ENCODE results near the gene MS4A2.
"Not testable (repeated sequence)": the region's sequence is repeated elsewhere in the genome, so short reads cannot be mapped to it uniquely, and the experiment has no call there.

MS4A2 gene

DNA sequence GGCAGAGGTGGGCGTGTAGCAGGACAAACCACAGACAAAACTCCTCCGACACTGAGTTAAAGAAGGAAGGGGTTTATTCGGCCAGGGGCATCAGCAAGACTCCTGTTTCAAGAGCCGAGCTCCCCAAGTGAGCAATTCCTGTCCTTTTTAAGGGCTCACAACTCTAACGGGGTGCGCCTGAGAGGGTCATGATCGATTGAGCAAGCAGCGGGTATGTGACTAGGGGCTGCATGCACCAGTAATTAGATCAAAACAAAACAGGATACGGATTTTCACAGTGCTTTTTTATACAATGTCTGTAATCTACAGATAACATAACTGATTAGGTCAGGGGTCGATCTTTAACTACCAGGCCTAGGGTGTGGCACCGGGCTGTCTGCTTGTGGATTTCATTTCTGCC, 12.9 kb downstream of the MS4A2 start:
- H3K4me3 ChIP-seq (ENCODE audit: low read length); H3K9me3 ChIP-seq (ENCODE audit: control insufficient read depth, insufficient read depth, low read length); H3K36me3 ChIP-seq (ENCODE audit: control insufficient read depth, insufficient read depth, low read length); DNase-seq (ENCODE audit: low read depth, low spot score); H3K27ac ChIP-seq (ENCODE audit: low read length); H3K4me1 ChIP-seq (ENCODE audit: control insufficient read depth, insufficient read depth, low read length); H3K27me3 ChIP-seq (ENCODE audit: control insufficient read depth, insufficient read depth, low read length): not testable (repeated sequence)
- WGBS (ENCODE audit: insufficient coverage, insufficient read length), result no CpG with 5 or more reads among the region's 11 CpGs

DNA sequence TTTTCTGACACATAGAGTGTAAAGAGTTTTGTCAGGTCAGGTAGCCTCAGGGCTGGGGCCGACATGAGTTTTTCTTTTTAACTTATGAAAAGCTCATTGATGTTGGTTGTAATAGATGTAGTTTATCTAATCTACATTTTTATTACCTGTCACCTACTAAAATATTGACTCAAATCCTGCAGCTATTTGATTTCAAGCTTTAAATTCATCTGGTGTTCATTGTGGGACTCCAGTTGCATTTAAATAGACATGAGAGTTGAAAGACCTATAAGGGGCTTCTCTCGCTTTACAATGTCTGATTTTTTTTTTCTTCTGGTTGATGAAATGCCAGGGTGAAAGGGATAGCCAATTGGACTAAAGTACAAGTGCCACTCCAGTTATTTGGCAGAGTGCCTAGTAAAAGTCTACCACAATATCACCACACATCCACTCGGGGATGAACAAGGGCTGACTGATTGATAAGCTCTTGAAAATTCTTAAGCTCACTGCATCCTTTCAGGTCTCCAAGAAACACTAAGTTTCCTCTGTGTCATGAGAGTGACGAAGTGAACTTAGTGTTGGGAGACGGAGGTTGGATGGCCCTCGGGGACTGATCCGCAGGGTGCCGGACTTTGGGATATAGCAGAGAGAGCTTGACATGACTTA, 16.1 kb downstream of the MS4A2 start:
- DNase-seq (ENCODE audit: low read depth, low spot score); H3K4me3 ChIP-seq (ENCODE audit: low read length); H3K4me1 ChIP-seq (ENCODE audit: control insufficient read depth, insufficient read depth, low read length); H3K27ac ChIP-seq (ENCODE audit: low read length); H3K9me3 ChIP-seq (ENCODE audit: control insufficient read depth, insufficient read depth, low read length); H3K36me3 ChIP-seq (ENCODE audit: control insufficient read depth, insufficient read depth, low read length); H3K27me3 ChIP-seq (ENCODE audit: control insufficient read depth, insufficient read depth, low read length): not testable (repeated sequence)
- no CpG with 5 or more reads among the region's 8 CpGs for WGBS (ENCODE audit: insufficient coverage, insufficient read length)

DNA sequence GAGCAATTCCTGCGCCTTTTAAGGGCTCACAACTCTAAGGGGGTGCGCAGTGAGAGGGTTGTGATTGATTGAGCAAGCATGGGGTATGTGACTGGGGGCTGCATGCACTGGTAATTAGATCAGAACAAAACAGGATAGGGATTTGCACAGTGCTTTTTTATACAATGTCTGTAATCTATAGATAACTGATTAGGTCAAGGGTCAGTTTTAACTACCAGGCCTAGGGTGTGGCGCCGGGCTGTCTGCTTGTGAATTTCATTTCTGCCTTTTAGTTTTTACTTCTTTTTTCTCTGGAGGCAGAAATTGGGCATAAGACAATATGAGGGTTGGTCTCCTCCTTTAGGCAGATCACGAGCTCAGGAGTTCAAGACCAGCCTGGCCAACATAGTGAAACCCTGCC, 20.2 kb downstream of the MS4A2 start:
- no CpG with 5 or more reads among the region's 5 CpGs for WGBS (ENCODE audit: insufficient coverage, insufficient read length)
- H3K27me3 ChIP-seq (ENCODE audit: control insufficient read depth, insufficient read depth, low read length); H3K36me3 ChIP-seq (ENCODE audit: control insufficient read depth, insufficient read depth, low read length); H3K9me3 ChIP-seq (ENCODE audit: control insufficient read depth, insufficient read depth, low read length); H3K4me1 ChIP-seq (ENCODE audit: control insufficient read depth, insufficient read depth, low read length); H3K4me3 ChIP-seq (ENCODE audit: low read length); DNase-seq (ENCODE audit: low read depth, low spot score); H3K27ac ChIP-seq (ENCODE audit: low read length): not testable (repeated sequence)

DNA sequence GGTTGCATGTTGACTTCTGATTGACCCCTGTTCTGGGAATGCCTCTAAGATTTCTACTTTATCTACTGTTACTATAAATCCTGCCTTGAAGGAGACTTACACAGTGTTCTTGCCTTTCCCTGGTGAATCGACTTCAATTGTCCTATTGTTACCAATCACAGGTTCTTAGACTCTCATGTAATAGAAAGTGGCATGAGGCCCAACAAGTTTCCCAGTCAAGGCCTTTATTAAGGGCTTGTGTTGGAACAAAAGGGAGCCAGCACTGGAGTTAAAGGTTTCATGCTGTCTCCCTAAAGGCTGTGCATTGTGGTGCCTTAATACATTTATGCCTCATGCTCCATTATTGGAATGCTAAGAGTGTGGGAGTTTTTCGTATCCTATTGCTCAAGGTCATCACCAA, 23.3 kb downstream of the MS4A2 start:
- Histone ChIP-seq H3K4me3 (ENCODE audit: low read length) (no peak overlapping the region), H3K27me3 (ENCODE audit: control insufficient read depth, insufficient read depth, low read length) (no peaks in the 10 kb centered on the region), H3K36me3 (ENCODE audit: control insufficient read depth, insufficient read depth, low read length) (no peaks in the 10 kb centered on the region), H3K4me1 (ENCODE audit: control insufficient read depth, insufficient read depth, low read length) (no peaks in the 10 kb centered on the region), H3K27ac (ENCODE audit: low read length) (no peak overlapping the region), H3K9me3 (ENCODE audit: control insufficient read depth, insufficient read depth, low read length) (no peaks in the 10 kb centered on the region)
- DNase-seq (ENCODE audit: low read depth, low spot score), result no peak
- no CpG with 5 or more reads among the region's 2 CpGs for WGBS (ENCODE audit: insufficient coverage, insufficient read length)

DNA sequence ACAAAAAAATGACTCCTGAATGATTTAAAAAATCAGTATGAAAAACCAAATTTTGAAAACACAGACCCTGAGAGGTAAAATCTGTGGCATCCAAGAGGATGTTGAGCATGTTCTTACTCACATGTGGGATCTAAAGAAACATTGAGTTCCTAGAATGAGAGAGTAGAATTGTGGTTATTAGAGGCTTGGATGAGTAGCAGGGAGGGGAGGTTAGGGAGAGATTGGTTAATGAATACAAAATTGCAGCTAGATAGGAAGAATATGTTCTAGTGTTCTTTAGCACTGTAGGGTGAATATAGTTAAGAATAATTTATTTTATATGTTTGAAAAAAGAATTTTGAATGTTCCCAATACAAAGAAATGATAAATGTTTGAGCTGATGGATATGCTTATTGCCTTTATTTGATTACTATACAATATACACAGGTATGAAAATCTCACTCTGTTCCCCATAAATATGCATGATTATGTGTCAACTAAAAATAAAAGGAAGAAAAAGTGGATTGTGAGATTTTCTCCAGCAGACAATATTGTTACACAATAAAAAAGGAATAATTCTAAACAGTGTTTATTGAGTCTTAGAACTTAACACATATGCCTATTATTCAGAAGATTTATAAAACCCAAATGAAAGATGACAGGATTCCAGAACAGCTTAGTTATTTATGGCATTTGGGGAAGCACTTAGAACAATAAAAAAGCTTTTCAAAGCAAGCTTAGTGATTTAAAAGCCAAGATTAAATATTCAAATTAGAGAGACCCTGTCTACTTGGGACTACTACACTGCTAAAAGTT, 28.7 kb downstream of the MS4A2 start:
- no peaks in the 10 kb centered on the region for H3K36me3 ChIP-seq (ENCODE audit: control insufficient read depth, insufficient read depth, low read length)
- no peaks in the 10 kb centered on the region for H3K4me1 ChIP-seq (ENCODE audit: control insufficient read depth, insufficient read depth, low read length)
- H3K27me3 ChIP-seq (ENCODE audit: control insufficient read depth, insufficient read depth, low read length), result no peaks in the 10 kb centered on the region
- H3K4me3 ChIP-seq (ENCODE audit: low read length), result no peak overlapping the region
- H3K27ac ChIP-seq (ENCODE audit: low read length), result no peak overlapping the region
- DNase-seq (ENCODE audit: low read depth, low spot score), result no peak
- H3K9me3 ChIP-seq (ENCODE audit: control insufficient read depth, insufficient read depth, low read length), result no peaks in the 10 kb centered on the region

DNA sequence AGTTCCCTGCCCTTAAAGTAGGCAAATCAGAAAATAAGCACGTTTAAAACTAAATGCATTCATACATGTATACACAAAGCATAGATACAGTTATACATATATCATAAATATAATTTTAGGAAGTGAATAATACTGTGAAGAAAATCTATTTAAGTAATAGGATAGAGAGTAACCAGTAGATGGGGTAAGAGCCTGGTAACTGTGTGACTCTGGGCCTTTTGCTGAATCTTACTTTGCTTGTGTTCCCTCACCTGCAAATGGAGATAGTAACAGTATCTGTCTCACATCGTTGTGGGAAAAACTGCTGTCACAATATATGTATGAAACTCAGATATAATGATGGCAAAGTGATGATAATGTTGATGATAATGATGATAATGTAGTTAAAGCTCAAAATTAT, 29.9 kb downstream of the MS4A2 start:
- no CpG with 5 or more reads among the region's 2 CpGs for WGBS (ENCODE audit: insufficient coverage, insufficient read length)
- H3K4me3 ChIP-seq (ENCODE audit: low read length), result no peak overlapping the region
- no peak for DNase-seq (ENCODE audit: low read depth, low spot score)
- no peaks in the 10 kb centered on the region for H3K4me1 ChIP-seq (ENCODE audit: control insufficient read depth, insufficient read depth, low read length)
- no peaks in the 10 kb centered on the region for H3K36me3 ChIP-seq (ENCODE audit: control insufficient read depth, insufficient read depth, low read length)
- no peaks in the 10 kb centered on the region for H3K9me3 ChIP-seq (ENCODE audit: control insufficient read depth, insufficient read depth, low read length)
- H3K27me3 ChIP-seq (ENCODE audit: control insufficient read depth, insufficient read depth, low read length), result no peaks in the 10 kb centered on the region
- no peak overlapping the region for H3K27ac ChIP-seq (ENCODE audit: low read length)

DNA sequence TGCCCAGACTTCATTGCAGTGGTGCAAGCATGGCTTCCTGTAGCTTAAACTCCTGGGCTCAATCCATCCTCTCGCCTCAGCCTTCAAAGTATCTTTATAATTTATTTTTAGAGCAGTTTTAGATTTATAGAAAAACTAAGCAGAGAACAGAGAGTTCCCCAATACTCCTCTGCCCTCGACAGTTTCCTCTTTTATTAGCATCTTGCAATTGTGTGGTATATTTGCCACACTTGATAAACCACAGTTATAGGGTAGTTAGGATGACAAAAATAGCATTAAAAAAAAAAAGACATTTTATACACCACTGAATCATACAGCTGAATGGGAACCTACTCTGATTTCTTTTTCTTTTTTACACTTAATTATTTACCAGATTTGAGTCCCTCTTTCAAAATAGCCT, 31.2 kb downstream of the MS4A2 start:
- no peak for DNase-seq (ENCODE audit: low read depth, low spot score)
- Histone ChIP-seq H3K27ac (ENCODE audit: low read length) (no peak overlapping the region), H3K4me3 (ENCODE audit: low read length) (no peak overlapping the region), H3K27me3 (ENCODE audit: control insufficient read depth, insufficient read depth, low read length) (no peaks in the 10 kb centered on the region), H3K36me3 (ENCODE audit: control insufficient read depth, insufficient read depth, low read length) (no peaks in the 10 kb centered on the region), H3K4me1 (ENCODE audit: control insufficient read depth, insufficient read depth, low read length) (no peaks in the 10 kb centered on the region), H3K9me3 (ENCODE audit: control insufficient read depth, insufficient read depth, low read length) (no peaks in the 10 kb centered on the region)
- WGBS (ENCODE audit: insufficient coverage, insufficient read length), result no CpG with 5 or more reads among the region's 2 CpGs

DNA sequence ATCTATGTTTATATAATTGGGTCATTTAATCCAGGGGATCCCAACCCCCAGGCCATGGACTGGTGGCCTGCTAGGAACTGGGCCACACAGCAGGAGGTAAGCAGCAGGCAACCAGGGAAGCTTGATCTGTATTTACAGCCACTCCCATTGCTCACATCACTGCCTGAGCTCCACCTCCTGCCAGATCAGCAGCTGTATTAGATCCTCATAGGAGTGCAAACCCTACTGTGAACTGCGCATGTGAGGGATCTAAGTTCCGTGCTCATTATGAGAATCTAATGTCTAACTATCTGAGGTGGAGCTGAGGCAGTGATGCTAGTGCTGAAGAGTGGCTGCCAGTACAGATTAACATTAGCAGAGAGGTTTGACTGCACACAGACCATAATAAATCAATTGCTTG, 32.8 kb downstream of the MS4A2 start:
- no peak for DNase-seq (ENCODE audit: low read depth, low spot score)
- no peak overlapping the region for H3K4me3 ChIP-seq (ENCODE audit: low read length)
- WGBS (ENCODE audit: insufficient coverage, insufficient read length), result no CpG with 5 or more reads among the region's 2 CpGs
- H3K27me3 ChIP-seq (ENCODE audit: control insufficient read depth, insufficient read depth, low read length), result no peaks in the 10 kb centered on the region
- H3K36me3 ChIP-seq (ENCODE audit: control insufficient read depth, insufficient read depth, low read length), result no peaks in the 10 kb centered on the region
- H3K9me3 ChIP-seq (ENCODE audit: control insufficient read depth, insufficient read depth, low read length), result no peaks in the 10 kb centered on the region
- H3K4me1 ChIP-seq (ENCODE audit: control insufficient read depth, insufficient read depth, low read length), result no peaks in the 10 kb centered on the region
- no peak overlapping the region for H3K27ac ChIP-seq (ENCODE audit: low read length)

DNA sequence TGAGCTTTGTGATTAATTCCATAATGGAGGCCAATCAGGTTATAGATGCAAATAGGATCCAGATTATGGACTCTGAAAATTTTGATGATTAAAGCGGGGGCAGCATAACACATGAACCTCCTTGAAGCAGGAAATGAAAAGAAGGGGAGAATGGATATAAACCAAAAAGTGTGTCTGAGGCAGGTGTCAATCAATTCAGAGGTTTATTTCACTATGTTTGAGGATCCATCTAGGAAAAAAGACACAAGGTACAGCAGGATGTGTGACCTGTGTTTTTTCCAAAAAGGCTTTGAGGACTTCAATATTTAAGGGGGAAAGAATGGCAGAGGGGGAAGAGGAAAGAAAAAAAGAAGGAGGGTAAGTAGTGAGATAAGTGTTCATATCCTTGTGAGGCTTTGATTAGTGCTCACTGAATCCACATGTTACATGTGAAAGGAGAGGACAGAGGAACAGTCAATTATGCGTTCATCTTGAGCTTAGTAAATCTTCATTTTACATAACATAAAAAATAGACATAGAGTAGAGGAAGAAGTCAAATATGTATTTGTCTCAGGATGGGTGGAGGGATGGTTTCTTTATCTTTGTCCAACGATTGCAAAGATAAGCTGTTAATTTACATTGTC, 34.1 kb downstream of the MS4A2 start:
- Histone ChIP-seq H3K36me3 (ENCODE audit: control insufficient read depth, insufficient read depth, low read length) (no peaks in the 10 kb centered on the region), H3K4me1 (ENCODE audit: control insufficient read depth, insufficient read depth, low read length) (no peaks in the 10 kb centered on the region), H3K4me3 (ENCODE audit: low read length) (no peak overlapping the region), H3K9me3 (ENCODE audit: control insufficient read depth, insufficient read depth, low read length) (no peaks in the 10 kb centered on the region), H3K27me3 (ENCODE audit: control insufficient read depth, insufficient read depth, low read length) (no peaks in the 10 kb centered on the region), H3K27ac (ENCODE audit: low read length) (no peak overlapping the region)
- no peak for DNase-seq (ENCODE audit: low read depth, low spot score)
- WGBS (ENCODE audit: insufficient coverage, insufficient read length), result no CpG with 5 or more reads among the region's 3 CpGs

DNA sequence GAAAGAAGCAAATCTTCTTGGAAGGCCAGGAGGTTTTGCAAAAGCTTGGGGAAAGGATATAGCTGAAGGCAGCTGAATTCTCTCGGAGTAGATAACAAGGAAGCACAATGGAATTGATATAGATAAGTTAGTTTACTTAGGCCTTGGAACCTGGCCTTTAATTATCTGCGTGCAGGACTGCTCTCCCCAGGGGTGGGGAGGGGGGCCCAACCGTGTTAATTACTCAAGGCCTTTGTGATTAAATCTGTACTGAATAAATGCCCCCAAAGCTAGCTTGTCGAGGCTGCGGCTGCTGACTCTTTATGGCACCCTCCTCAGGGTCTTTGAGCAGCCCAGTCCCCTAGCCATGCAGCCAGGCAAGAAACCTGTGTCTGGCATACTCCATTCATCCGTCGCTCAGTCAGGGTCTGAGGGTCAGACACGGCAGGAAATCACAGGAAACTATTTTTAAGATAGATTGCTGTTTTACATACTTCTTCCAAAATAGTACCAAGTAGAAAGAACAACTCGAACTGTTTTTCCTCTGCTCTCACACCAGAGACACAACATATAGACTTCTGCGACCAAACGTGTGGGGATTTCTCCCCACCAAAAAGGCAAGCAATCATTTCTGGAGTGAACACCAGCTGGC, 36.5 kb downstream of the MS4A2 start:
- no peaks in the 10 kb centered on the region for H3K4me1 ChIP-seq (ENCODE audit: control insufficient read depth, insufficient read depth, low read length)
- no peaks in the 10 kb centered on the region for H3K27me3 ChIP-seq (ENCODE audit: control insufficient read depth, insufficient read depth, low read length)
- H3K36me3 ChIP-seq (ENCODE audit: control insufficient read depth, insufficient read depth, low read length), result no peaks in the 10 kb centered on the region
- H3K9me3 ChIP-seq (ENCODE audit: control insufficient read depth, insufficient read depth, low read length), result no peaks in the 10 kb centered on the region
- WGBS (ENCODE audit: insufficient coverage, insufficient read length), result no CpG with 5 or more reads among the region's 11 CpGs
- H3K4me3 ChIP-seq (ENCODE audit: low read length), result no peak overlapping the region
- no peak overlapping the region for H3K27ac ChIP-seq (ENCODE audit: low read length)
- no peak for DNase-seq (ENCODE audit: low read depth, low spot score)

Measured in iPS DF 6.9 (cell line).